LNCAP (cell line): ENCODE data around the gene PTPRD.

Experiments used
- CTCF ChIP-seq: fragments of 450-650 bp; IDR thresholded peaks from 2 replicates; pipeline ENCODE4 v1.5.1; 2017; ENCODE audit warnings: mild to moderate bottlenecking

Gene PTPRD

GRCh38 chr9:8825585-8826147 is 1787.1 kb downstream of the PTPRD start:
- TF ChIP-seq CTCF = no peak

- TF ChIP-seq CTCF = no peak
Measured at GRCh38 chr9:8823131-8823895, 1789.5 kb downstream of the PTPRD start.

- TF ChIP-seq CTCF = no peak
Measured at GRCh38 chr9:8822667-8823025, 1790.2 kb downstream of the PTPRD start.

- no peak for TF ChIP-seq CTCF
Measured at GRCh38 chr9:8821910-8822666, 1790.7 kb downstream of the PTPRD start.

GRCh38 chr9:8817335-8817734 is 1795.5 kb downstream of the PTPRD start:
- TF ChIP-seq CTCF = no peak

GRCh38 chr9:8816361-8816760 is 1796.4 kb downstream of the PTPRD start:
- no peak for TF ChIP-seq CTCF

- TF ChIP-seq CTCF = no peak
Measured at GRCh38 chr9:8815931-8816330, 1796.9 kb downstream of the PTPRD start.
